GM19025 (cell line): ENCODE measurements around the gene SOD1.
"Not testable (repeated sequence)": the region's sequence is repeated elsewhere in the genome, so short reads cannot be mapped to it uniquely, and the experiment has no call there.

Source experiments
- ATAC-seq: cut with Tn5 transposase; IDR thresholded peaks from one replicate; pipeline ENCODE4 v1.9.1; 2021; ENCODE audit warnings: mild to moderate bottlenecking, low read depth, moderate library complexity; ENCODE audit not compliant: unreplicated experiment

Gene SOD1

GRCh38 chr21:31654821-31655580 is 4.5 kb upstream of the SOD1 start:
- not testable (repeated sequence) for ATAC-seq

GRCh38 chr21:31656199-31657095 is 3.0 kb upstream of the SOD1 start:
- ATAC-seq: no peak

DNA sequence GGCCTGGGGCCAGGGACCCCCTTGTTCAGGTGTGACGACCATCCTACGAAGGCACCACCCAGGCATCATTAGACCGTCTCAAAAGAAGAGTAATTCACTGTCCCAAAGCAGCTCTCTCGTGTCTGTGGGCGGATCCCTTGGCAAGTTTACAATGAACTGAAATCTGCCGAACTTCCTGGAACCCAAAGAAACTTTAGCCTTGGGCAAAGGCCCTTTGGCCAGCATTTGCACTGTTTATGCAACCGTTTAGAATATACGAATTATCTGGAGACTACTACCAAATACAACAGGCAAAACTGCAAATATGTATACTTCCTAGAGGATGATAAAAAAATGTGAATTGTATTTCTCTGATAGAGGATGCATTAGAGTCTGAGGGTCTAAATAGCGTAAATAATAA is 1.4 kb upstream of the SOD1 start:
- no peak for ATAC-seq

DNA sequence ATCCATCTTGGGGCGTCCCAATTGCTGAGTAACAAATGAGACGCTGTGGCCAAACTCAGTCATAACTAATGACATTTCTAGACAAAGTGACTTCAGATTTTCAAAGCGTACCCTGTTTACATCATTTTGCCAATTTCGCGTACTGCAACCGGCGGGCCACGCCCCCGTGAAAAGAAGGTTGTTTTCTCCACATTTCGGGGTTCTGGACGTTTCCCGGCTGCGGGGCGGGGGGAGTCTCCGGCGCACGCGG is 282 bp upstream of the SOD1 start:
- ATAC-seq: peak; percentile 9

GRCh38 chr21:31660259-31660565 is 719 bp downstream of the SOD1 start:
- peak; percentile 18 for ATAC-seq

- no peak for ATAC-seq
These were observed 1.1 kb downstream of the SOD1 start for GRCh38 chr21:31660591-31660990.

GRCh38 chr21:31663584-31664249 is 4.2 kb downstream of the SOD1 start:
- ATAC-seq: no peak

DNA sequence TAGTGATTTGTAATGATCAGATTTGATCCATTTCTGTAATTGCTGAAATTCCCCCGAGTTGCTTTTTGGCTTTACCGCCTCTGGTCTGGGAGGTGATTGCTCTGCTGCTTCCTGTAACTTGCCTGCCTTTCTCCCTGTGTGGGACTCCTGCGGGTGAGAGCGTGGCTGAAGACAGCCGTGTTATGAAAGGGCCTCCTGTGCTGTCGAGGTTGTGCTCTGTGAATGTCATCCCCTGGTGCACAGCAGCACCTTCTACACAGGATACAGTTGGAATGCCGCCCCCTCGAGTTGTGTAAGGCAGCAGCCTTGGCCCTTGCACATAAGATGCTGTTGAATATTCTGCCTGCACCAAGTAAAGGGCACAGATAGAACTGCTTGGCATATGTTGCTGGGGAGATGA is 5.9 kb downstream of the SOD1 start:
- ATAC-seq: no peak

- ATAC-seq: not testable (repeated sequence)
These were observed 6.4 kb downstream of the SOD1 start for GRCh38 chr21:31665869-31666268.

DNA sequence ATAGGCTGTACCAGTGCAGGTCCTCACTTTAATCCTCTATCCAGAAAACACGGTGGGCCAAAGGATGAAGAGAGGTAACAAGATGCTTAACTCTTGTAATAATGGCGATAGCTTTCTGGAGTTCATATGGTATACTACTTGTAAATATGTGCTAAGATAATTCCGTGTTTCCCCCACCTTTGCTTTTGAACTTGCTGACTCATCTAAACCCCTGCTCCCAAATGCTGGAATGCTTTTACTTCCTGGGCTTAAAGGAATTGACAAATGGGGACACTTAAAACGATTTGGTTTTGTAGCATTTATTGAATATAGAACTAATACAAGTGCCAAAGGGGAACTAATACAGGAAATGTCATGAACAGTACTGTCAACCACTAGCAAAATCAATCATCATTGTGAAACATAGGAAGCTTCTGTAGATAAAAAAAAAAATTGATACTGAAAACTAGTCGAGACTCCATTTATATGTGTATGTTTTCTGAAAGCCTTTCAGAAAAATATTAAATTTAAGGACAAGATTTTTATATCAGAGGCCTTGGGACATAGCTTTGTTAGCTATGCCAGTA is 7.0 kb downstream of the SOD1 start:
- no peak for ATAC-seq

GRCh38 chr21:31667132-31667531 is 7.6 kb downstream of the SOD1 start:
- no peak for ATAC-seq

GRCh38 chr21:31667639-31668038 is 8.1 kb downstream of the SOD1 start:
- no peak for ATAC-seq

DNA sequence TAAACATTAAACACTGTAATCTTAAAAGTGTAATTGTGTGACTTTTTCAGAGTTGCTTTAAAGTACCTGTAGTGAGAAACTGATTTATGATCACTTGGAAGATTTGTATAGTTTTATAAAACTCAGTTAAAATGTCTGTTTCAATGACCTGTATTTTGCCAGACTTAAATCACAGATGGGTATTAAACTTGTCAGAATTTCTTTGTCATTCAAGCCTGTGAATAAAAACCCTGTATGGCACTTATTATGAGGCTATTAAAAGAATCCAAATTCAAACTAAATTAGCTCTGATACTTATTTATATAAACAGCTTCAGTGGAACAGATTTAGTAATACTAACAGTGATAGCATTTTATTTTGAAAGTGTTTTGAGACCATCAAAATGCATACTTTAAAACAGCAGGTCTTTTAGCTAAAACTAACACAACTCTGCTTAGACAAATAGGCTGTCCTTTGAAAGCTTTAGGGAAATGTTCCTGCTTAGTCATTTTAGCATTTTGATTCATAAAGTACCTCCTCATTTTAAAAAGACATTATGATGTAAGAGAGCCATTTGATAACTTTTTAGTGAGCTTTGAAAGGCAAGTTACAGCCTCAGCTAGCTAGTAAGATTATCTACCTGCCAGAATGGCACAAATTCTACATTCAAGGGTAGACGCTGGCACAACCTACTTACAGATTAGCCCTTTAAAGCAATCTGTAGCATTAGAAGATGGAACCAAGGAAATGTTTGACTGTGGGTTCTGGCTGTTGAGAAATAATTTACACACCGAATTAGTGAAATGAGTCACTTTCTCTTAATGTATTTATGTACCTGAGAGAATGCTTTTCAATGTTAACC is 9.4 kb downstream of the SOD1 start:
- ATAC-seq: no peak

GRCh38 chr21:31670070-31670469 is 10.6 kb downstream of the SOD1 start:
- no peak for ATAC-seq

- ATAC-seq: no peak
These were observed 11.7 kb downstream of the SOD1 start for GRCh38 chr21:31671146-31671716.

GRCh38 chr21:31671931-31672330 is 12.4 kb downstream of the SOD1 start:
- ATAC-seq: no peak

DNA sequence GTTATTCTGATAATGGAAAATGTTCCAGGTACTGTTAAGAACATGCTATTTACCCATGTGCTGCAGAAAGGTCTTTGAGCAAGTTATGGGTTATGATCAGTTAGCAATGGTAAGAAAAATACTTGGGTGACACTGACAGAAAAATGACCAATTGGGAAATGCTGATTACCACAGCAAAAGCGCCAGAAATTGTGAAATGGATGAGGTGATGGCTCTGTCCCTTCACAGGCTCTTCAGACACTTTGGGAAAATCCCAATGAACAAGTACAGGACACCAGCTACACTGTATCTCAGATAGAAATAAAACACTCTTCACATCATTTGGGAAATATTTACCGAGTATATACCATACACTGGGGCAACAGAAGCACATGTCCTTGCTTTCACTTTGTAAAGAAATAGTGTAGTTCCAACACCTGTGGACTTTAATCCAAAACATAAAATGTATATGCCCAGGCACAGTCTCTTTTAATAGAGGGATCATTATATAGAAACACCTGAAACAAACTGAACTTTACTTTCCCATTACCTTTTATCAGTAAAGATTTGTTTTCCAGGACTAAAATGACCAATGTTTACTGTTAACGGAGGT is 13.9 kb downstream of the SOD1 start:
- no peak for ATAC-seq

- ATAC-seq: no peak
These were observed 15.8 kb downstream of the SOD1 start for GRCh38 chr21:31675318-31675717.

DNA sequence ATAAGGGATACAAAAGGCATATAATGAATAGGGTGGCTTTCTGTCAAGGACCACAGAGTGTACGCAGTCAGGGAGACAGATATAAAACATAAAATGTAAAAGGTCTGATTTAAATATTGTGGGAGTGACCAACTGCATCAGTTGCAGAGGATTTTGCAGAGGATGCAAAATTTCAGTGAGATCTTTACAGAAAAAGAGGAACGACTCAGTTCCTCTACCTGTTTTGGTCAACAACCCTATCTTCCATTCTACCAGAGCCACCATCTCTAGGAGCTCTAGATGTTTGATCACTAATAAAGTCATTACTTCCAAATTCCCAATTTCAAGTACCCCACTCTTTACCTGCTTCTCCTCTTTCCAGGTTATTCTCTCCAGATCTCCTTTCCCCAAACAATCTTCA is 16.5 kb downstream of the SOD1 start:
- no peak for ATAC-seq

DNA sequence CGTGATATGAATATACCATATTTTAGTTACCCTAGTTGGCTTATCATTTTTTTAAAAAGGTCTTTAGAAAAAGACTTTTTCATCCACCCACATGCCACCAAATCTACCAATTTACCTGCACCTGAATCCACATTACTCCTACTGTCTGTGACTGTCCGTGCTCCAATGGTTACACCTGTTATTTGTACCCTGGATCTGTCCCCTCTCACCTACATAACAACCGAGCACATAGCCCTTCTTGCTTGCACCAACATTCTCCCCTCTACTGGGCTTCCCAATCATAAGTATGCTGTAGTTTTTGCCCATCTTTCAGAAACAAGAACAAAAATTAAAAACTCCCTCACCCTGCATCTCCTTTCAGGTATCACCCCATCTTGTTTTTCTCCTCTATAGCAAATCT is 17.6 kb downstream of the SOD1 start:
- ATAC-seq: no peak
